Ishikawa (cell line): ENCODE data around the gene CEP250.

ENCODE experiments used
- EP300 ChIP-seq: IDR thresholded peaks from 2 replicates; pipeline ENCODE4 v1.6.1; 2012; ENCODE audit warnings: borderline replicate concordance
- FOXM1 ChIP-seq: IDR thresholded peaks from 2 replicates; pipeline ENCODE4 v1.6.1; 2012; ENCODE audit warnings: low read depth, borderline replicate concordance
- NFIC ChIP-seq: IDR thresholded peaks from 2 replicates; pipeline ENCODE4 v1.6.1; 2012

- TF ChIP-seq EP300, result no peak
- TF ChIP-seq FOXM1, result no peak
- no peak for TF ChIP-seq NFIC
Measured at GRCh38 chr20:35410613-35411012, 44.8 kb upstream of the CEP250 start.
